NCI-H460 (cell line): ENCODE data around the gene SENP8. TPM values are rescaled to one million over a fixed set of nuclear protein-coding genes. Genes with fewer than 3 reads are reported as not detected.
A peak's percentile ranks its signal among the peaks of the same experiment; 100 is the strongest.

Experiments
- DNase-seq: peaks from one replicate; pipeline ENCODE4 v3.0.0-alpha.2; 2016; ENCODE audit warnings: low read depth; ENCODE audit errors: extremely low read depth
- total RNA-seq: library from RNA; depleted of rRNA; stranded (reverse); fragments of >200 nt; shearing (Covaris generic); gene quantifications from 2 replicates; pipeline ENCODE4 v1.2.3, GENCODE V29; 2014

The SENP8 gene
- total RNA-seq, 1 experiment from 2014 or later = 2.8 TPM

- no peak for DNase-seq
These were observed 5.4 kb upstream of the SENP8 start for GRCh38 chr15:72112805-72113204.

DNA sequence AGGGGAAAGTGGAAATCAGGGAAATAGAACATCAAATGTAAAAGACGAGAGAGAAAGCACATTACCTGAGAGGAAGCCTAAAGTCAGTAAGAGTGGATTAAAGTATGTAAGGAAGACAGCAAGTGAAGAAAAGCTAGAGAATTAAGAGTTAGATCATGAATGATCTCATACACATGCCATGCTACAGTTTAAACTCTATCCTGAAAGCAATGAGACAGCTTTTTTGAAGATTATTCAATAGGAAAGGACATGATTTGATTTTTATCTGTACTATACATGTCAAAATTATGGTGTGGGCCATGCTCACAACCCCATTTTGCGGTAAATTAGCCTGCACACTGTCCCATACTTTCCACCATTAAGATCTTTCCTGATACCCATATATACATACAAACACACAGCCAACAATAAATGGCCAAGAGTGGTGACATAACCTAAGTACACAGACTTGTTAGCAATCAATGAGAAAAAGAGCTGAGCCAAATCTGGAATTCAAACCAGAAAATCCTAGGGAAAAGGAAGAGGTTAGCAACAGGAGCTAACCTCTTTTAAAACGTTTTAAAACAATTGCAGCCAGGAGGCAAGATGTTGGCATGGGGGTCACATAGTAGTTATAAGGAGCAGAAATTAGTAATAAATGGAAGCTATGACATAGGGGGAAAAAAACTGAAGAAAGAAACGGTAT lies 4.7 kb upstream of the SENP8 start:
- DNase-seq = no peak

DNA sequence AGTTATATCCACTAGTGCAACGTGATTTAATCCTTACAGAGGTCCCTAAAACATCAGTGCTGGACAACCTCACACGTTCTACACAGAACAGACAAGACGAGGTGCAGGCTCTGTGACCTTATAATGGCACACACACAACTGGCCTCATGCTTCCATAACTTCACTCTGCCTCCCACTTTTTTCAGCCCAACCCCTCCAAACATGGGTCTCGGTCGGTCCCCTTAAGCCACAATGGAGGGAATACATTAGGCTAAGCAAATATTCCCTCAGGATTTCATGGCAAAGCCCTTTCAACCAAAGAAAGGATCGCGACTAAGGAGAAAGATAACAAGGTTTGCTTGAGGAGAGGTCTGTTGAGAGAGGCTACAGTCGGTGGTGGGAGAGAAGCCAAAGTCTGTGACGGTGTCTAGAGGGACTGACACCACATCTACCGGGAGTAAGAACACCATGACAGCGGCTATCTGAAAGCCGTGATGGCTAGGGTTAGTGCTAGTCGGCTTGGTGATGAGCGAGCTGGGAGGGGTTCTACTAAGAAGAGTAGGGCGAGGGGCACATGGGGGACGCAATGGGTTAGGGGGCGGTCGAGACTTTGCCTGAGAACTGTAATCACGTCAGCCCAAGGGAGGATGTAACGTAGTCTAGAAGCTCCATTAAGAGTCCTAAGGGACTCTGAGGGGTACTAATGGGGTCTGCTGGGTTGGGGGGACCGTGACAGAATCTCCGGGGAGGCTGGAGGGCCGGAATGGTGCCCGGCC lies 1.3 kb upstream of the SENP8 start:
- no peak for DNase-seq

DNA sequence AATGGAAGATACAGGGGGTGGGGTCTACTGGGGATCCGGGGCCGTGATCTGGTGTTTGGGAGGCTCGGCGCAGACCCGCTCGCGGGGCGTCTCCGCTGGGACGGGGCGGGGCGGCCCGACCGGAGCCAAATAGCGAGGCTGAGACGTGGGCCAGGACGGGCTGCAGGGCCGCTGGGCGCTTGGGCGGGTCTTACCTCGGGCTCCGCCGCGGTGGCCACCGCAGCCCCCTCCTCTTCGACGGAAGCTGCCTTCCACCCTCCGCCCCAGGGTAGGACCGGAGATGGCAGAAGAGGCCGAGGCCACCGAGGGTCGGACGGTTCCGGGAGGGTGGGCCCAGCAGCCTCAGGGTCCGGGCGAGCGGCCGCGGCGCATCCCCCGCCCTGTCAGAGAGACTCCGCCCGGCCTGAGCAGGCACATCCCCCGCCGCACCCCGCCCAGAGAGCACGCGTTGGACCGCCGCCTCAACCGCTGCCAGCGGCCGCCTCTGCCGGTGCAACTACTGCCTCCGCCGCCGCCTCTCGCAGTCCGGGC lies 652 bp upstream of the SENP8 start:
- peak; percentile 46 for DNase-seq

DNA sequence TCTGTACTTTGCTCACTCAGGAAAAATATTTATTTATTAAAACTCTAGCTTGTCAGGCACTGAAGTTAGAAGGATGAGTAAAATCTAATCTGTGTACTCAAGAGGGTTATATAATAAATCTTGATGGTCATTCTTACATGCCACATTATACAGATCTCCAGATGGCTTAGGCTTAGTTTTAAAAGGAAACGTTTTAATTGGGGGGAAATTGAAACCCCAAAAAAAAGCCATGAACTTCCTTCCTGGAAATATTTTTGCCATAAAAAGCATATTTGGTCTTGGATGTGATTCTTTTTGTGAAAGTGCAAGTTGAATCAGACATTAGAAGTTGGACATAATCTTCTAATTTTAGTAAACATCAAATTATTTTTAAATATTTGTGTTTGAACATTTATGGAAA lies 6.0 kb downstream of the SENP8 start:
- DNase-seq = no peak

DNA sequence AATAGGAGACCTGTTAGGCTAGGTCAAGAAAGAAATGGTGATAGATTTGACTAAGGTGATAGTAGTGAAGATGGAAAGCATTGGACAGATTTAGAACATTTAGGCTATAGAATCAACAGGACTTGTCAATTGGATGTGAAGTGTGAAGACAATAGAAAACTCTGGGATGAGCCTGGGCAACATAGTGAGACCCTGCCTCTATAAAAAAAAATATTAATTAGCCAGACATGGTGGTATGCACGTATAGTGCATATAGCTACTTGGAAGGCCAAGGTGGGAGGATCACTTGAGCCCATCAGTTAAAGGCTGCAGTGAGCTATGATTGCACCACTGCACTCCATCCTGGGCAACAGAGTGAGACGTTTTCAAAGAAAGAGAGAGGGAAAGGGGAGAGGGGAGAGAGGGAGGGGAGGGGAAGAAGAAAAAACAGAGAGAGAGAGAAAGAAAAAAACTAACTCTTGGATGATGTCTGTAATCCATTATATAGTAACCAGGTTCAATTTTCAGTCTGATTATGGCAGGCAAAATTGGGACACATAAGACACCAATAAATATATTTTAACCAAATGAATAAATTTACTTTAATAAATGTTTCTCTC lies 9.6 kb downstream of the SENP8 start:
- DNase-seq = no peak

DNA sequence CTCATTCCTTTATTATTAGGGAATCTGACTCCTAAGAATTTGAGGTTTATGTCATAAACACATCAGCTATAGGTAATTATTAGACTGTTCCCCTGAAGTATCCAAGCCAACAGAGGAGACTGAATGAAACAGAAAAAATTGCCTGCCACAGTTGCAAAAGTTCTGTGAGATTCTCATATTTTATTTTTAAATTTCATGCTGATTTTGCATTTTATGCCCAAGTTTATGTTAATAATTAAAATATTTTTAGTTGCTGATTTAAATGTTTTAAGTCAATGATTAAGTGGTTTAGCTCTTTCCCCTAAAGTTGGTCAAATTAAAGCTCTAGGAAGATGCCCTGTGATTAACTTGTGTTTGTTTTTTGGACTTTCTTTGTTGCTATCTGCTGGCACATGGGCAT lies 10.2 kb downstream of the SENP8 start:
- DNase-seq = no peak

- DNase-seq = no peak
These were observed 12.1 kb downstream of the SENP8 start for GRCh38 chr15:72130272-72130671.

DNA sequence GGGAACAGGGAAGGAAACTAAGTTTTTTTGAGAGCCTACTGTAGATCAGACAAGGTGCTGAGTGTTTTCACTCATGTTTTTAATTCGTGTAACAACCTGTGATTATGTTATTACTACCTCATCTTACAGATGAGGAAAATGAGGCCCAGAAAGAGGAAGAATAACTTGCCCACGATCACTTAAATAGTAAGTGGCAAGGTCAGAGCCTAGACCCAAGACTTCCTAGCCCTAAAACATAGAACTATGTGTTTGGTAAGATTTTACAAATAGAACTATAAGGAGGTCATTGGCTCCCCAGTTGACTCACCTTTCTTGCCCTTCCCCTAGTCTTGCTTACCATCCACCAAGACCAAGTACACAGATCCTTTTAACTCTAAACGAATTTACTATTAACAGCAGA lies 13.7 kb downstream of the SENP8 start:
- no peak for DNase-seq

- no peak for DNase-seq
These were observed 15.0 kb downstream of the SENP8 start for GRCh38 chr15:72133211-72133610.

- DNase-seq = no peak
These were observed 17.5 kb downstream of the SENP8 start for GRCh38 chr15:72135719-72136118.

DNA sequence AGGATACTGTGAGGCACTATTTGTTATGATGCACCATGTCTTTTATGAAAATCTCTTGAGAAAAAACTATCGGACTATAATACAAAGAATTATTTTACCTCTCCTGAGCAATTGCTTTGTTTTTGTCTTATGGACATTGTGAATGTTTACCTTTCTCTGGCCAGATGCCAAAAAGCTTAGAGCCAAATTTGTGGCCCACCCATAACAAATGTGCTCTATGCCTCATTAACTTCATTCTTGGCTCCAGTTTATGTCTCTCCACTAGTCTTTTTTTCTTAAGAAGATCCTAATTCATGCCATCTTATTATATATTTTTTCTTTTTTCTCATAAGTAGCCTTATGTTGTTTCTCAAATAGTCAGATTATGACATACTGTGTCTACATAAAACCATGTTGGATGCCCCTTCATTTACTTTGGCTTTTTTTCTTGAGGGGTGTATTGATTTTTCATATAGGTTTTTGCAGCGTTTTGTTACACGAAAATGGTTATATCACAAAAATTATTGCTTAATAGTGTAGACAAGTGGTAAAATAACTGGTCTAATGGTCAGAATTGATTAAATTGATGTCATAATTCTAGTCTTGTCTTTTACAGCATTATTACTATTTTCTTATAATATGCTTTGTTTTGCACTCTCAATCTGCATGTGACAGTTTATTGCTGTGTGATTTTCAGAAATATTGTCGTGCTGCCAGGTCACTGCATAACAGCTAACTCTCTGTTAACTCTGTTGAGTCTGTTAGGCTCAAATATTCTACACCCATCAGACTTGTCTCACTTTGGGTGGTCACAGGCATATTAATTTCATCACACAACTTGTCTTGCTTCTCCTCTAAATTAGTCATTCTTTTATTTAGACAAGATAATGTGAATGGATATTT lies 18.2 kb downstream of the SENP8 start:
- DNase-seq = no peak

GRCh38 chr15:72139667-72140066 lies 21.5 kb downstream of the SENP8 start:
- no peak for DNase-seq

DNA sequence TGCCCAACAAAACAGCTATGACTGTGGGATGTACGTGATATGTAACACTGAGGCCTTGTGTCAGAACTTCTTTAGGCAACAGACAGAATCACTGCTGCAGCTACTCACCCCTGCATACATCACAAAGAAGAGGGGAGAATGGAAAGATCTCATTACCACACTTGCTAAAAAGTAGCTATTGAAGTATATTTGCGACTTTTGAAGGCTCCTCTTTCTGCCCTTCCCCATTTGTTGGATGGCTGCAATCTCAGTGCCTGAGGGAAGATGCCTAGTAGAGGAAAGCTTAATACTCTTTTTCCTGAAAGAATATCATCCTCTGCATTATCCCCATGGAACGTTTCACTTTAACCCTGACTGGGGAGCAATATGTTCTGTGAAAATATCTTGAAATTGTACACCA lies 21.9 kb downstream of the SENP8 start:
- DNase-seq = no peak

DNA sequence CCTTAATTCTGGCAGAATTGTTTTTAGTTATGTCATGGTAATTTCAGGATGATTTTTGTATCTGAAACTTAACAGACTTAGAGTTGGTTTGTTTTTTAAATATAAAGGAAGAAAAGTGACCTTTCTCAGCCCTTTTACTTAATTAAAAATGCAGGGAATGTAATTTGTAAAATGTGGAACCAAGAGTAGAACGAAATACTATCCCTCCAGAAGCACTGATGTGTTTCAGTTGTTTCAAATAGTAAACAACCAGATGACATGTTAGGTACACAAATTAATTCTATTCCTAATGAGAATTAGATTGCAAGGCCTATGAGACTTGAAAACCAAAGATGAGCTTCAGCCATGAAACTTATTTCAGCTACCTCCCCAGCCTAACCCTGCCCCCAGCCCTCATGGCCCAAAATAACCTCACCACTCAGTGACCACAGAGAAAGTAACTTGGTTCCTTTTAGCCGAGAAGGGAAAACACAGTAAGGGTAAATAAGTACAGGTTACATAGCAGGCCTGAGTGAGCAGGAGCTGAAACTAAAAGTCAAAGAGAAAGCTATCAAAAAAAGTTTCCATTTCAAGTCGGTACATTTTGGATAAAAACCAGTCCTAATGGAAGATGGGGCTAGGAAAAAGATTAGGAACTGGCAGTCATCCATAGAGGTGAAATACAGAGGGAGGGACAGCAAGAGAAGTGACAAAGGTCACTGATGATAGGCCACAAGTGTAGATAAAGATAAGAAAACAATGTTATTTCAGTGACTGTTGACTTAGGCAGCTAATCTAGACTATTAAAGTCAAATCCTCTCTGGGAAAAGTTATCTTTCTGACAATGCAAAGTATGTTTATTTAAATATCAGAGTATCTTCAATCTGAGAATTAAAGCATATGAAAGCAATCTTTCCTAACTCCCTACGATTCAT lies 23.2 kb downstream of the SENP8 start:
- DNase-seq = no peak

DNA sequence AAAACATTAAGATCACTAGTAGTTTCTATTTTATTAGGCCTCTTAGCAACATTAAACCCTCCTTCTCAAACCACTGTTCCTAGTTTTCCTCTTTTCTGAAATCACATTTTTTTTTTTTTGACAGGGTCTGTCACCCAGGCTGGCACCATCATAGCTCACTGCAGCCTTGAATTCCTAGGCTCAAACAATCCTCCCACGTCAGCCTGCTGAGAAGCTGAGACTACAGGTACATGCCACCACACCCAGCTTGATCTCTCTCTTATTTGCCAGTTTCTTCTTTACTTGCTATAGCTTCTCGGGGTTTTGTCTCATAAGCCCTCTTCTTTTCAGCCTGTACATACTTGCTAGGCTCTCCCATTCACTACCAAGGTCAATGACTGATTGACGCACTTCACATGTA lies 28.0 kb downstream of the SENP8 start:
- DNase-seq = no peak

DNA sequence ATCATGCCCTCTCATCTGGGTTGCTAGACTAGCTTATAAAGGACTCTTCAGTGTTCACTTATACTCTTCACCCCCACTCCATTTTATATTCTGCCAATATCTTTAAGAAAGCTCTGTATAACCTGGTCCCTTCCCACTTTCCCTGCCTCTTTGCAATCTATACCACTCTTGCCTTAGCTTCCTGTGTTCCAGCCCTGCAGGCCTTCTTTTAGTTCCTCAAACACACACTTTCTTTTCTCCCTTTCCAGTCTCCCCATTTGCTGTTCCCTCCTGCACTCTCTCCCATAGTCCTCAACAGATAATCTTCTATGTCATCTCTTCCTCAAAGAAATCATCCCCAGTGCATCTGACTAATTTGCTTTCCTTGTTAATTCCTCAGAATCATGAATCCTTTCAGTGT lies 28.7 kb downstream of the SENP8 start:
- DNase-seq = no peak

DNA sequence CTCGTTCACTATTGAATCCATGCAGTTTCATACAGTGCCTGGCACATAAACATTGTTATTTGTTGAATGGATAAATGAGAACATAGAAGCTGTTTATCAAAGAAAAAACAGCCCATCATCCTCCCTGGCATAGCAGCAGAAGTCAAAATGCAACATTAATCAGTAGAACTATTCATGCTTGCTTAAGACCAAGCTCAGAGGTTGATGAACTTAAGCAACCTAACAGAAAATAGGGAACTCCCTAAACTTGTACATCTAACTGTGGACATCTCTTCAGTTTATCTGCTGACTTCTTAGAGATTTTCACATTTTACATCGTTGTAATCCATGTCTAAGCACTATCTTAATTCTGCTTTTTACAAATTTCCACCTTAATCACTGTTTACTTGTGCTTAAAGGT lies 29.2 kb downstream of the SENP8 start:
- no peak for DNase-seq

GRCh38 chr15:72153269-72154000 lies 35.2 kb downstream of the SENP8 start:
- no peak for DNase-seq
